Caco-2 (cell line): ENCODE data around the gene LDLRAD3. TPM values are rescaled to one million over a fixed set of nuclear protein-coding genes. Genes with fewer than 3 reads are reported as not detected.
A peak's percentile ranks its signal among the peaks of the same experiment; 100 is the strongest.

ENCODE experiments used
- BruUV-seq: library from RNA; stranded (reverse); fragments of 400-500 nt; replicated peaks from 2 replicates; lab custom pipeline; 2021; lab: Mats Ljungman, UMichigan
- CTCF ChIA-PET: fragments of 300-600 bp; sonication (Branson Sonifier 250); formaldehyde crosslinking; loops from one replicate; lab custom pipeline; 2022; ENCODE audit warnings: antibody characterized with exemption; lab: Charles Lee
- POLR2A ChIA-PET: fragments of 300-600 bp; sonication (Branson Sonifier 250); formaldehyde crosslinking; loops from one replicate; lab custom pipeline; 2022; ENCODE audit warnings: antibody characterized with exemption; lab: Charles Lee
- DNase-seq, 2 experiments: peaks; one replicate each; pipeline versions ENCODE4 v3.0.0 to v3.0.0-alpha.2; 2020 to 2022
- H3K27me3 ChIP-seq: replicated peaks from 2 replicates; pipeline ENCODE4 v1.6.0; 2011; ENCODE audit warnings: low read length; ENCODE audit not compliant: control insufficient read depth, insufficient read depth
- H3K36me3 ChIP-seq: 2 replicates; pipeline ENCODE4 v1.5.1; 2011; ENCODE audit warnings: low read length; ENCODE audit not compliant: control insufficient read depth, insufficient read depth
- H3K4me1 ChIP-seq: fragments of 250-450 bp; sonication (Bioruptor Pico); 2 replicates; pipeline ENCODE4 v1.5.1; 2020; ENCODE audit warnings: mild to moderate bottlenecking
- H3K4me3 ChIP-seq: 2 replicates; pipeline ENCODE4 v1.5.1; 2011; ENCODE audit warnings: low read depth, mild to moderate bottlenecking, control low read depth, low read length
- H3K9me3 ChIP-seq: fragments of 250-450 bp; sonication (Bioruptor Pico); 2 replicates; pipeline ENCODE4 v1.5.1; 2020; ENCODE audit warnings: mild to moderate bottlenecking, moderate library complexity
- H3K27ac Mint-ChIP-seq: one replicate; pipeline ENCODE4 v1.8.0; 2022; ENCODE audit warnings: mixed read lengths; ENCODE audit not compliant: unreplicated experiment
- H3K27me3 Mint-ChIP-seq: one replicate; pipeline ENCODE4 v1.8.0; 2022; ENCODE audit warnings: mixed read lengths; ENCODE audit not compliant: insufficient read depth, unreplicated experiment
- H3K36me3 Mint-ChIP-seq: one replicate; pipeline ENCODE4 v1.8.0; 2022; ENCODE audit warnings: mild to moderate bottlenecking, mixed read lengths; ENCODE audit not compliant: insufficient read depth, unreplicated experiment
- H3K4me1 Mint-ChIP-seq: one replicate; pipeline ENCODE4 v1.8.0; 2022; ENCODE audit warnings: low read depth, mixed read lengths; ENCODE audit not compliant: unreplicated experiment
- H3K4me3 Mint-ChIP-seq: one replicate; pipeline ENCODE4 v1.8.0; 2022; ENCODE audit warnings: mild to moderate bottlenecking, moderate library complexity, mixed read lengths; ENCODE audit not compliant: unreplicated experiment
- H3K9me3 Mint-ChIP-seq: one replicate; pipeline ENCODE4 v1.8.0; 2022; ENCODE audit warnings: mixed read lengths; ENCODE audit not compliant: unreplicated experiment
- intact Hi-C: fragments of 100-400 bp; cut with micrococcal nuclease; formaldehyde crosslinking; loops from one replicate; pipeline ENCODE4 v1.10.0; 2022; ENCODE audit not compliant: unreplicated experiment
- total RNA-seq: library from RNA; stranded (reverse); gene quantifications from 2 replicates; pipeline ENCODE4 v1.2.3, GENCODE V29; 2022
- TF ChIP-seq, protein P1 (sequence below), 2 experiments: fragments of 200-600 bp in 1 of 2; IDR thresholded peaks; 1 replicate in 1 of 2; 2 replicates in 1 of 2; pipeline versions ENCODE4 v1.5.1 to v1.8.0; 2011 to 2022; ENCODE audit warnings: antibody characterized with exemption in 1 of 2, control low read depth in 1 of 2, inconsistent platforms in 1 of 2, low read depth in 1 of 2, low read length in 1 of 2, mild to moderate bottlenecking in 1 of 2, moderate library complexity in 1 of 2; ENCODE audit not compliant: insufficient read depth in 1 of 2, severe bottlenecking in 1 of 2, unreplicated experiment in 1 of 2

Gene LDLRAD3
- total RNA-seq, 1 experiment from 2014 or later: 9.9 TPM

DNA sequence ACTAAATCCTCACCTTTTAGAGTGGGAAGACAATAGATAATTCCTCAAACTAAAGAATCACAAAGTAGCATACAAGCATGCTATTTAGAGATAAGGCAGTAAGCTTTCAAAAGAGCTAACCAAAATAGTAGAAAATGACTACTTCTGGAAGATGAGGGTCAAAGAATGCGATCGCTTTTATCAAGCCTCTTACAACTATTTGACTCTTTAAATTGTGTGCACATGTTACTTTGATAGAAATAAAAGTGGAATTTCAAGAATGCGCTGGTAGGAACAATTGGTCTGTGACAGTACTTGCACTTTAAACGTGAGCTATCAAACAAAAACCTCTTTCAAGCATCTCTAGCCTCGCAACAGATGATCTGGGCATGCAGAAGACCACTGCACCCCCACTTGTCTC lies 248.1 kb downstream of the LDLRAD3 start:
- CTCF ChIA-PET: no interaction called here
- BruUV-seq: no TSS peak
- no peaks in the 10 kb centered on the region for H3K27me3 Mint-ChIP-seq

DNA sequence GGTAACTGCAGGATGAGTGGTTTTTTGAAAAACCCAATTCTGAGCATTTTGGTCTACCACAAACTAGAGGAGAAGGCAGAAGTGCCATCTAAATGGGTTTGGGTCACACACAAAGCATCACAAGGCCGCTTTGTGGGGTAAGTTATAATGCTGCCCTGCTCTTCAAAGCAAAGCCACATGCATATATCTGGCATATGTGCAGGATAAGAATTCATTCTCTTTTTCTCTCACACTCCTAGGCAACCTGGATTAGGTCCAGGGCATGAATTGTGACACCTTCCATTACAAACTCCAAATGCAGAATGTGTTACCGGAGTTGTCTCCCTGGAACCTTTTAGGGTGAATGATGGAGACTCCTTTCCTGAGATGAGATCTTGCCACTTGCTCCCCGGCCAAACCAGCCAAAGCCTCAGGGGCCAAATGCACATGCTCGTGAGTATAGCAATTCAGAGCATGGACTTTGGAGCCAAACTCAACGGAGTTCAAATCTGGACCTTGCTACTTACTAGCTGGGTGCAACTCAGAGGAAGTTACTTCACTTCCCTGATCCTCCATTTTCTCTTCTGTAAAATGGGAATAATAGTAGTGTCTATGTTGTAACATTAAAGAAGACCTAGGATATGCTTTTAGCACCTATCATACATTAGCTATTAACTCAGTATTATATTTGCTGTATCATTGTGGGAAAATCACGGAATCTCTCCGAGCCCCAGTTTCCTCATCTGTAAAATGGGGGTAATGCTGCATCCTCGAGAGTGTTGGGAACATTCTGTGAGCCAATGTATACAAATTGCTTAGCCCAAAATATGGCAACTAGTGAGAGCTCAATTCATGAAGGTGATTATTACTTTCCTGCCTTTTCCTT lies 248.8 kb downstream of the LDLRAD3 start:
- no peak for DNase-seq
- CTCF ChIA-PET: no interaction called here
- H3K27ac Mint-ChIP-seq: peak overlapping the region; percentile 24
- peaks cover 10% of the 10 kb centered on the region for H3K36me3 Mint-ChIP-seq
- peaks cover 28% of the 10 kb centered on the region for H3K4me1 ChIP-seq
- no TSS peak for BruUV-seq
- no peaks in the 10 kb centered on the region for H3K9me3 ChIP-seq
- H3K27me3 ChIP-seq: no peaks in the 10 kb centered on the region
- no peak overlapping the region for H3K4me3 ChIP-seq
- no peaks in the 10 kb centered on the region for H3K36me3 ChIP-seq
- H3K4me3 Mint-ChIP-seq: no peak overlapping the region
- POLR2A ChIA-PET: no interaction called here
- H3K27me3 Mint-ChIP-seq: no peaks in the 10 kb centered on the region
- intact Hi-C loops: loop anchor here (5.0 kb wide), 1 partner anchor 65 kb away; no protein-coding TSS in a partner anchor
- H3K9me3 Mint-ChIP-seq: no peaks in the 10 kb centered on the region
- TF ChIP-seq, protein P1, sequence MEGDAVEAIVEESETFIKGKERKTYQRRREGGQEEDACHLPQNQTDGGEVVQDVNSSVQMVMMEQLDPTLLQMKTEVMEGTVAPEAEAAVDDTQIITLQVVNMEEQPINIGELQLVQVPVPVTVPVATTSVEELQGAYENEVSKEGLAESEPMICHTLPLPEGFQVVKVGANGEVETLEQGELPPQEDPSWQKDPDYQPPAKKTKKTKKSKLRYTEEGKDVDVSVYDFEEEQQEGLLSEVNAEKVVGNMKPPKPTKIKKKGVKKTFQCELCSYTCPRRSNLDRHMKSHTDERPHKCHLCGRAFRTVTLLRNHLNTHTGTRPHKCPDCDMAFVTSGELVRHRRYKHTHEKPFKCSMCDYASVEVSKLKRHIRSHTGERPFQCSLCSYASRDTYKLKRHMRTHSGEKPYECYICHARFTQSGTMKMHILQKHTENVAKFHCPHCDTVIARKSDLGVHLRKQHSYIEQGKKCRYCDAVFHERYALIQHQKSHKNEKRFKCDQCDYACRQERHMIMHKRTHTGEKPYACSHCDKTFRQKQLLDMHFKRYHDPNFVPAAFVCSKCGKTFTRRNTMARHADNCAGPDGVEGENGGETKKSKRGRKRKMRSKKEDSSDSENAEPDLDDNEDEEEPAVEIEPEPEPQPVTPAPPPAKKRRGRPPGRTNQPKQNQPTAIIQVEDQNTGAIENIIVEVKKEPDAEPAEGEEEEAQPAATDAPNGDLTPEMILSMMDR (IDR thresholded peaks at IDR 0.05; ENCODE audit: insufficient read depth in 1 of 2, low read depth in 1 of 2, low read length in 1 of 2, severe bottlenecking in 1 of 2, unreplicated experiment in 1 of 2): no peak
- peaks cover 22% of the 10 kb centered on the region for H3K4me1 Mint-ChIP-seq

More for the DNA sequence above, 248.1 kb downstream of the LDLRAD3 start:
- Histone ChIP-seq H3K4me3 (no peak overlapping the region), H3K36me3 (no peaks in the 10 kb centered on the region), H3K27me3 (no peaks in the 10 kb centered on the region), H3K4me1 (peaks cover 35% of the 10 kb centered on the region), H3K9me3 (no peaks in the 10 kb centered on the region)
- Mint-ChIP-seq H3K4me3 (no peak overlapping the region), H3K9me3 (no peaks in the 10 kb centered on the region), H3K27ac (no peak overlapping the region), H3K4me1 (peaks cover 26% of the 10 kb centered on the region), H3K36me3 (peaks cover 10% of the 10 kb centered on the region)
- intact Hi-C loops: loop anchor here (5.0 kb wide), 1 partner anchor 65 kb away; no protein-coding TSS in a partner anchor
- POLR2A ChIA-PET: no interaction called here
- TF ChIP-seq, protein P1 (IDR thresholded peaks at IDR 0.05; ENCODE audit: insufficient read depth in 1 of 2, low read depth in 1 of 2, low read length in 1 of 2, severe bottlenecking in 1 of 2, unreplicated experiment in 1 of 2): no peak
- DNase-seq: no peak

DNA sequence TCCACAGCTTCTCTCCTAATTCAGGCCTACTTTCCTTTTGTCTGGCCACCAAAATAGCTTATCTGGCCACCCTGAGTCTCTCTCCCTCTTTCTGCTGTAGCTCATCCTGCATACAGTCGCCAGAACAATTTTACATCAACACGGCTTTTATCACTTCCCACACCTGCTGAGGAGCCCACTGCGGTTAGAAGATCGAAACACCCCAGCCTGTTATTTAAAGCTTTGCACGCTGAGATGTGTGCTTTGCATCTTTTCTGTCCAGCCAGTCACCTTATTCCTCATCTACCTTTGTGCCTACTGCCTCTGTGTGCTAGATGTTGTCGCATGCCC lies 249.4 kb downstream of the LDLRAD3 start:
- BruUV-seq: no TSS peak
- Mint-ChIP-seq H3K4me3 (no peak overlapping the region), H3K9me3 (no peaks in the 10 kb centered on the region), H3K27me3 (no peaks in the 10 kb centered on the region), H3K27ac (peak overlapping the region; percentile 24), H3K36me3 (peaks cover 10% of the 10 kb centered on the region), H3K4me1 (peaks cover 22% of the 10 kb centered on the region)
- no peak for DNase-seq
- POLR2A ChIA-PET: no interaction called here
- TF ChIP-seq, protein P1 (IDR thresholded peaks at IDR 0.05; ENCODE audit: insufficient read depth in 1 of 2, low read depth in 1 of 2, low read length in 1 of 2, severe bottlenecking in 1 of 2, unreplicated experiment in 1 of 2): no peak
- intact Hi-C loops: loop anchor here (5.0 kb wide), 1 partner anchor 64 kb away; no protein-coding TSS in a partner anchor
- H3K9me3 ChIP-seq: no peaks in the 10 kb centered on the region
- H3K36me3 ChIP-seq: no peaks in the 10 kb centered on the region
- no peaks in the 10 kb centered on the region for H3K27me3 ChIP-seq
- H3K4me3 ChIP-seq: no peak overlapping the region
- CTCF ChIA-PET: no interaction called here
- H3K4me1 ChIP-seq: peaks cover 24% of the 10 kb centered on the region
